NCI-H1436 treated with DMSO at 0.1 percent for 48 hours (cell line): ENCODE results near the gene ERCC6.

Experiments
- DNase-seq: peaks from one replicate; lab custom pipeline; 2025; lab: John Stamatoyannopoulos, UW

Gene ERCC6

GRCh38 chr10:49538381-49539319, at the start of gene ERCC6:
Gene ERCC6 (minus strand): TSS chr10:49539121.
- DNase-seq = peak; percentile 54

- DNase-seq = no peak
Observed at GRCh38 chr10:49587981-49588380, 49.1 kb upstream of the ERCC6 start.

- DNase-seq = no peak
Observed at GRCh38 chr10:49585387-49585786, 46.5 kb upstream of the ERCC6 start.

- no peak for DNase-seq
Observed at GRCh38 chr10:49579621-49580020, 40.7 kb upstream of the ERCC6 start.

- no peak for DNase-seq
Observed at GRCh38 chr10:49578392-49578791, 39.5 kb upstream of the ERCC6 start.

GRCh38 chr10:49577182-49577925, 38.4 kb upstream of the ERCC6 start:
- no peak for DNase-seq

- DNase-seq = no peak
Observed at GRCh38 chr10:49575489-49576072, 36.7 kb upstream of the ERCC6 start.

GRCh38 chr10:49572594-49573114, 33.7 kb upstream of the ERCC6 start:
- DNase-seq = no peak

- no peak for DNase-seq
Observed at GRCh38 chr10:49571388-49571787, 32.5 kb upstream of the ERCC6 start.

GRCh38 chr10:49569031-49569631, 30.2 kb upstream of the ERCC6 start:
- DNase-seq = no peak

GRCh38 chr10:49568235-49568634, 29.3 kb upstream of the ERCC6 start:
- DNase-seq = no peak

- no peak for DNase-seq
Observed at GRCh38 chr10:49567810-49568209, 28.9 kb upstream of the ERCC6 start.

- DNase-seq = no peak
Observed at GRCh38 chr10:49564461-49565009, 25.6 kb upstream of the ERCC6 start.

- DNase-seq = no peak
Observed at GRCh38 chr10:49562893-49563292, 24.0 kb upstream of the ERCC6 start.

- DNase-seq = no peak
Observed at GRCh38 chr10:49560526-49560925, 21.6 kb upstream of the ERCC6 start.

- DNase-seq = no peak
Observed at GRCh38 chr10:49559476-49559875, 20.6 kb upstream of the ERCC6 start.

GRCh38 chr10:49558190-49558589, 19.3 kb upstream of the ERCC6 start:
- no peak for DNase-seq

GRCh38 chr10:49557681-49558080, 18.8 kb upstream of the ERCC6 start:
- DNase-seq = no peak

GRCh38 chr10:49556723-49557122, 17.8 kb upstream of the ERCC6 start:
- DNase-seq = no peak

- no peak for DNase-seq
Observed at GRCh38 chr10:49552277-49552676, 13.4 kb upstream of the ERCC6 start.

GRCh38 chr10:49550563-49550962, 11.6 kb upstream of the ERCC6 start:
- DNase-seq = no peak
